Subcutaneous adipose tissue (tissue), 4 donors: ENCODE measurements around the gene ZFP90. TPM values are rescaled to one million over a fixed set of nuclear protein-coding genes. Genes with fewer than 3 reads are reported as not detected.

Experiments
- CTCF ChIP-seq: fragments of 450-650 bp; IDR thresholded peaks from one replicate; pipeline ENCODE4 v1.5.1; 2016; ENCODE audit warnings: low read depth, mild to moderate bottlenecking, control low read depth, antibody characterized with exemption, moderate library complexity
- total RNA-seq, 4 donors: library from RNA; depleted of rRNA; stranded (reverse); fragments of >200 nt; gene quantifications; one replicate each; pipeline ENCODE4 v1.1.0, GENCODE V29; 2016

ZFP90 gene
- total RNA-seq, 4 donors from 2014 or later: 22.2 to 60.3 (median 47.5) TPM

GRCh38 chr16:68563631-68564381, 24.7 kb downstream of the ZFP90 start:
- no peak for TF ChIP-seq CTCF

GRCh38 chr16:68564382-68564985, 25.4 kb downstream of the ZFP90 start:
- no peak for TF ChIP-seq CTCF

GRCh38 chr16:68574479-68574878, 35.4 kb downstream of the ZFP90 start:
- no peak for TF ChIP-seq CTCF

GRCh38 chr16:68575082-68575481, 36.0 kb downstream of the ZFP90 start:
- no peak for TF ChIP-seq CTCF

GRCh38 chr16:68577352-68577853, 38.3 kb downstream of the ZFP90 start:
- TF ChIP-seq CTCF: no peak

- TF ChIP-seq CTCF: no peak
Measured at GRCh38 chr16:68590201-68590994, 51.3 kb downstream of the ZFP90 start.
